Measurements from ENCODE around the gene FCRL6. TPM values are rescaled to one million over a fixed set of nuclear protein-coding genes. Genes with fewer than 3 reads are reported as not detected.

Gene FCRL6
- total RNA-seq, 1 donor from 2014 or later: not detected

- Histone ChIP-seq H3K27me3 (ENCODE audit: insufficient read depth, low read length) (peaks cover 9% of the 10 kb centered on the region), H3K4me3 (ENCODE audit: insufficient read depth, low read depth, low read length) (no peak within 1 kb of the TSS), H3K27ac (ENCODE audit: low read depth, low read length) (no peak within 1 kb of the TSS), H3K4me1 (ENCODE audit: insufficient read depth, low read length) (peaks cover 3% of the 10 kb centered on the region), H2AFZ (ENCODE audit: low read depth, low read length) (peak within 1 kb of the TSS; percentile 14), H3K79me2 (ENCODE audit: insufficient read depth, low read length) (no peaks in the 10 kb centered on the region), H3K4me2 (ENCODE audit: low read length) (no peak within 1 kb of the TSS), H3K36me3 (ENCODE audit: insufficient read depth, low read length) (no peaks in the 10 kb centered on the region), H3K9me3 (ENCODE audit: insufficient read depth, low read depth, low read length) (no peaks in the 10 kb centered on the region), H4K20me1 (ENCODE audit: insufficient read depth, low read length) (no peaks in the 10 kb centered on the region), H3K9ac (ENCODE audit: low read length) (no peak within 1 kb of the TSS)
- Mint-ChIP-seq H3K4me1 (ENCODE audit: low read depth, unreplicated experiment) (peaks cover 49% of the 10 kb centered on the region), H3K4me3 (ENCODE audit: unreplicated experiment) (peak within 1 kb of the TSS; percentile 51), H3K9me3 (ENCODE audit: unreplicated experiment) (no peaks in the 10 kb centered on the region), H3K27ac (ENCODE audit: unreplicated experiment) (peak within 1 kb of the TSS; percentile 22), H3K36me3 (ENCODE audit: low read depth, unreplicated experiment) (no peaks in the 10 kb centered on the region), H3K27me3 (ENCODE audit: low read depth, unreplicated experiment) (peaks cover 21% of the 10 kb centered on the region)
- DNase-seq (ENCODE audit: low read depth) (no peak), FAIRE-seq (no peak)
- TF ChIP-seq EZH2 (IDR thresholded peaks at IDR 0.05; ENCODE audit: insufficient read depth, low read length) (no peak), CTCF (IDR thresholded peaks at IDR 0.05; ENCODE audit: insufficient read depth, low read depth, low read length) (no peak)
These were observed 24.4 kb downstream of the FCRL6 start, which contains the start of gene SLAMF8 for GRCh38 chr1:159826441-159827101. Gene SLAMF8, plus strand, starts transcription at chr1:159826873. Its CDS starts 26 bp downstream, at chr1:159826899.

GRCh38 chr1:159827102-159827490, 24.9 kb downstream of the FCRL6 start:
- no peaks in the 10 kb centered on the region for H3K36me3 ChIP-seq (ENCODE audit: insufficient read depth, low read length)
- no peak overlapping the region for H3K4me3 ChIP-seq (ENCODE audit: insufficient read depth, low read depth, low read length)
- H3K27me3 ChIP-seq (ENCODE audit: insufficient read depth, low read length): peaks cover 5% of the 10 kb centered on the region
- no peak overlapping the region for H3K9ac ChIP-seq (ENCODE audit: low read length)
- H2AFZ ChIP-seq (ENCODE audit: low read depth, low read length): no peak overlapping the region
- DNase-seq (ENCODE audit: low read depth): no peak
- FAIRE-seq: no peak
- no peak overlapping the region for H3K27ac ChIP-seq (ENCODE audit: low read depth, low read length)
- no peak overlapping the region for H3K27ac Mint-ChIP-seq (ENCODE audit: unreplicated experiment)
- no peaks in the 10 kb centered on the region for H3K79me2 ChIP-seq (ENCODE audit: insufficient read depth, low read length)
- H3K4me2 ChIP-seq (ENCODE audit: low read length): no peak overlapping the region
- peaks cover 3% of the 10 kb centered on the region for H3K4me1 ChIP-seq (ENCODE audit: insufficient read depth, low read length)
- H3K4me3 Mint-ChIP-seq (ENCODE audit: unreplicated experiment): peak overlapping the region; percentile 31
- H3K9me3 Mint-ChIP-seq (ENCODE audit: unreplicated experiment): no peaks in the 10 kb centered on the region
- no peaks in the 10 kb centered on the region for H4K20me1 ChIP-seq (ENCODE audit: insufficient read depth, low read length)
- no peak for TF ChIP-seq EZH2 (IDR thresholded peaks at IDR 0.05; ENCODE audit: insufficient read depth, low read length)
- TF ChIP-seq CTCF (IDR thresholded peaks at IDR 0.05; ENCODE audit: insufficient read depth, low read depth, low read length): no peak
- H3K4me1 Mint-ChIP-seq (ENCODE audit: low read depth, unreplicated experiment): peaks cover 54% of the 10 kb centered on the region
- H3K9me3 ChIP-seq (ENCODE audit: insufficient read depth, low read depth, low read length): no peaks in the 10 kb centered on the region
- H3K27me3 Mint-ChIP-seq (ENCODE audit: low read depth, unreplicated experiment): peaks cover 17% of the 10 kb centered on the region
- H3K36me3 Mint-ChIP-seq (ENCODE audit: low read depth, unreplicated experiment): no peaks in the 10 kb centered on the region

GRCh38 chr1:159827549-159827948, 25.4 kb downstream of the FCRL6 start:
- no peak overlapping the region for H3K27ac Mint-ChIP-seq (ENCODE audit: unreplicated experiment)
- H3K27me3 Mint-ChIP-seq (ENCODE audit: low read depth, unreplicated experiment): peaks cover 12% of the 10 kb centered on the region
- DNase-seq (ENCODE audit: low read depth): no peak
- no peaks in the 10 kb centered on the region for H3K9me3 Mint-ChIP-seq (ENCODE audit: unreplicated experiment)
- H3K4me3 ChIP-seq (ENCODE audit: insufficient read depth, low read depth, low read length): no peak overlapping the region
- H3K4me3 Mint-ChIP-seq (ENCODE audit: unreplicated experiment): no peak overlapping the region
- H3K4me2 ChIP-seq (ENCODE audit: low read length): no peak overlapping the region
- no peak overlapping the region for H2AFZ ChIP-seq (ENCODE audit: low read depth, low read length)
- no peaks in the 10 kb centered on the region for H4K20me1 ChIP-seq (ENCODE audit: insufficient read depth, low read length)
- H3K36me3 ChIP-seq (ENCODE audit: insufficient read depth, low read length): no peaks in the 10 kb centered on the region
- H3K36me3 Mint-ChIP-seq (ENCODE audit: low read depth, unreplicated experiment): no peaks in the 10 kb centered on the region
- no peaks in the 10 kb centered on the region for H3K79me2 ChIP-seq (ENCODE audit: insufficient read depth, low read length)
- TF ChIP-seq EZH2 (IDR thresholded peaks at IDR 0.05; ENCODE audit: insufficient read depth, low read length): no peak
- no peak for TF ChIP-seq CTCF (IDR thresholded peaks at IDR 0.05; ENCODE audit: insufficient read depth, low read depth, low read length)
- no peak overlapping the region for H3K9ac ChIP-seq (ENCODE audit: low read length)
- FAIRE-seq: no peak
- H3K27me3 ChIP-seq (ENCODE audit: insufficient read depth, low read length): peaks cover 5% of the 10 kb centered on the region
- H3K27ac ChIP-seq (ENCODE audit: low read depth, low read length): no peak overlapping the region
- no peaks in the 10 kb centered on the region for H3K9me3 ChIP-seq (ENCODE audit: insufficient read depth, low read depth, low read length)
- H3K4me1 ChIP-seq (ENCODE audit: insufficient read depth, low read length): peaks cover 3% of the 10 kb centered on the region
- H3K4me1 Mint-ChIP-seq (ENCODE audit: low read depth, unreplicated experiment): peaks cover 58% of the 10 kb centered on the region

All from astrocyte (in vitro differentiated cells and primary cell).